Keratinocyte (primary cell): Measurements from ENCODE around the gene TCF7L2. TPM values are rescaled to one million over a fixed set of nuclear protein-coding genes. Genes with fewer than 3 reads are reported as not detected.

Experiments used
- DNase-seq: peaks from one replicate; pipeline ENCODE4 v3.0.0-alpha.2; 2011; ENCODE audit warnings: low read depth, missing footprints, low spot score
- FAIRE-seq: peaks from 2 replicates; lab custom pipeline; 2011; peaks lifted over from hg19 to GRCh38; lab: Jason Lieb, UNC
- H2AFZ ChIP-seq: 2 replicates; pipeline ENCODE4 v1.6.0; 2012; ENCODE audit warnings: low read length, control low read depth, inconsistent platforms; ENCODE audit not compliant: control insufficient read depth
- H3K27ac ChIP-seq: 2 replicates; pipeline ENCODE4 v1.5.1; 2011; ENCODE audit warnings: low read length; ENCODE audit not compliant: control insufficient read depth, insufficient read depth
- H3K27me3 ChIP-seq: 3 replicates; pipeline ENCODE4 v1.6.0; 2011; ENCODE audit warnings: low read length; ENCODE audit not compliant: control insufficient read depth, insufficient read depth; ENCODE audit errors: extremely low read depth
- H3K36me3 ChIP-seq, 2 experiments: 2 replicates in 1 of 2; 3 replicates in 1 of 2; pipeline ENCODE4 v1.5.1; 2011; ENCODE audit warnings: low read length in 2 of 2, mild to moderate bottlenecking in 1 of 2; ENCODE audit not compliant: control insufficient read depth in 2 of 2, insufficient read depth in 2 of 2; ENCODE audit errors: extremely low read depth in 1 of 2
- H3K4me1 ChIP-seq: 3 replicates; pipeline ENCODE4 v1.5.1; 2011; ENCODE audit warnings: low read length; ENCODE audit not compliant: control insufficient read depth, insufficient read depth; ENCODE audit errors: extremely low read depth
- H3K4me2 ChIP-seq: 3 replicates; pipeline ENCODE4 v1.6.0; 2011; ENCODE audit warnings: low read depth, low read length; ENCODE audit not compliant: control insufficient read depth, insufficient read depth; ENCODE audit errors: extremely low read depth
- H3K4me3 ChIP-seq, 3 experiments: fragments of 200-600 bp in 1 of 3; sonication (generic) in 1 of 3; 2 replicates in 2 of 3; 3 replicates in 1 of 3; pipeline ENCODE4 v1.5.1; 2011 to 2016; ENCODE audit warnings: low read length in 3 of 3, mild to moderate bottlenecking in 3 of 3, control low read depth in 2 of 3, inconsistent platforms in 1 of 3, low read depth in 1 of 3, mixed read lengths in 1 of 3, mixed run types in 1 of 3, moderate library complexity in 1 of 3; ENCODE audit not compliant: control insufficient read depth in 2 of 3, insufficient read depth in 2 of 3; ENCODE audit errors: extremely low read depth in 1 of 3
- H3K79me2 ChIP-seq: 2 replicates; pipeline ENCODE4 v1.6.0; 2012; ENCODE audit warnings: low read length; ENCODE audit not compliant: control insufficient read depth, insufficient read depth
- H3K9ac ChIP-seq: 3 replicates; pipeline ENCODE4 v1.6.0; 2011; ENCODE audit warnings: low read length; ENCODE audit not compliant: control insufficient read depth, insufficient read depth; ENCODE audit errors: extremely low read depth
- H3K9me1 ChIP-seq: 3 replicates; pipeline ENCODE4 v1.6.0; 2011; ENCODE audit warnings: low read length; ENCODE audit not compliant: control insufficient read depth, insufficient read depth; ENCODE audit errors: extremely low read depth
- H3K9me3 ChIP-seq: 2 replicates; pipeline ENCODE4 v1.5.1; 2012; ENCODE audit warnings: low read depth, low read length; ENCODE audit not compliant: control insufficient read depth
- H4K20me1 ChIP-seq: 3 replicates; pipeline ENCODE4 v1.6.0; 2011; ENCODE audit warnings: low read length; ENCODE audit not compliant: control insufficient read depth, insufficient read depth; ENCODE audit errors: extremely low read depth
- EZH2 ChIP-seq: IDR thresholded peaks from one replicate; pipeline ENCODE4 v1.6.1; 2012; ENCODE audit warnings: inconsistent platforms, mild to moderate bottlenecking, low read length, moderate library complexity
- dilution Hi-C: fragments of 300-500 bp; cut with MboI; formaldehyde crosslinking; loops from one replicate; pipeline ENCODE4 v1.7.0; 2020; ENCODE audit warnings: low sequenced_read_pairs; ENCODE audit not compliant: extremely low pct_ligation_motif_present
- polyA plus RNA-seq, 5 experiments: library from polyadenylated mRNA; depleted of rRNA in 3 of 5; stranded (reverse) in 3 of 5; stranded (forward) in 1 of 5; unstranded in 1 of 5; fragments of >200 nt; gene quantifications; 1 replicate in 1 of 5; 2 replicates in 3 of 5; 3 replicates in 1 of 5; pipeline versions ENCODE4 v1.2.1 to v1.2.3, GENCODE V29; 2011 to 2012; ENCODE audit warnings: missing spikeins in 2 of 5, low read depth in 1 of 5, low replicate concordance in 1 of 5
- TF ChIP-seq, protein P1 (sequence below), 3 experiments: IDR thresholded peaks in 1 of 3; conservative IDR thresholded peaks in 1 of 3; optimal IDR thresholded peaks in 1 of 3; 2 replicates in 2 of 3; 3 replicates in 1 of 3; pipeline versions ENCODE3 to v1.5.1; 2011; ENCODE audit warnings: low read length in 3 of 3, mild to moderate bottlenecking in 3 of 3, moderate library complexity in 2 of 3, control low read depth in 1 of 3, inconsistent platforms in 1 of 3; ENCODE audit not compliant: insufficient read depth in 2 of 3; ENCODE audit errors: extremely low read depth in 1 of 3

The TCF7L2 gene
- polyA plus RNA-seq, 1 donor (not counting 4 experiments of a cell fraction or from before 2014, with no cell fraction given): 2.5 TPM

DNA sequence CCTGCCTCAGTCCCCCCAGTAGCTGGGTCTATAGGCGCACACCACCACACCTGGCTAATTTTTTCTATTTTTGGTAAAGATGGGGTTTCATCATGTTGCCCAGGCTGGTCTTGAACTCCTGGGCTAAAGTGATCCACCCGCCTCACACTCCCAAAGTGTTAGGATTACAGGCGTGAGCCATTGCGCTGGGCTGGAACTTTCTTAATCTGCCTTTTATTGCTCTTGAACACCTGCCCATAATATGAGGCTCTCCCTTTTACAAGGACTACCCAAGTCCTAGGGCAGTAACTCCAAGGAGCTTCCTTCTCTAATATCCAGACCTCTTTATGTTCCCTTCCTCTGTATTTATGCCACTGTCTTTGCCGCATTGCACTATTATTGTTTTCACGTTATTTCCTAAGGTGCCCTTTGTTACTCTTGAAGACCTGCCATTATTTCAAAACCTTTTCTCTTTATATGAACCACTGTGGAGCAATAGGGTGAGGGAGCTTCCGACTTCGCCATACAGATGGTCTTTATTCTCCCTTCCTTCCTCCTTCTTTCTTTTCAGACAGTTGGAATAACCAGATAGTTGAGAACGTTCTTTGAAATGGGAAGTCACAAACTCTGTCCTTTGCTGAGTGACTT lies 36.3 kb upstream of the TCF7L2 start:
- Histone ChIP-seq H4K20me1 (no peaks in the 10 kb centered on the region), H3K4me2 (no peak overlapping the region), H3K9me3 (no peaks in the 10 kb centered on the region), H3K27me3 (no peaks in the 10 kb centered on the region), H2AFZ (no peak overlapping the region), H3K27ac (no peak overlapping the region), H3K9ac (no peak overlapping the region), H3K36me3 (no peaks in the 10 kb centered on the region), H3K9me1 (no peaks in the 10 kb centered on the region), H3K79me2 (no peaks in the 10 kb centered on the region), H3K4me1 (peaks cover 10% of the 10 kb centered on the region), H3K4me3 (no peak overlapping the region)
- TF ChIP-seq, protein P1, sequence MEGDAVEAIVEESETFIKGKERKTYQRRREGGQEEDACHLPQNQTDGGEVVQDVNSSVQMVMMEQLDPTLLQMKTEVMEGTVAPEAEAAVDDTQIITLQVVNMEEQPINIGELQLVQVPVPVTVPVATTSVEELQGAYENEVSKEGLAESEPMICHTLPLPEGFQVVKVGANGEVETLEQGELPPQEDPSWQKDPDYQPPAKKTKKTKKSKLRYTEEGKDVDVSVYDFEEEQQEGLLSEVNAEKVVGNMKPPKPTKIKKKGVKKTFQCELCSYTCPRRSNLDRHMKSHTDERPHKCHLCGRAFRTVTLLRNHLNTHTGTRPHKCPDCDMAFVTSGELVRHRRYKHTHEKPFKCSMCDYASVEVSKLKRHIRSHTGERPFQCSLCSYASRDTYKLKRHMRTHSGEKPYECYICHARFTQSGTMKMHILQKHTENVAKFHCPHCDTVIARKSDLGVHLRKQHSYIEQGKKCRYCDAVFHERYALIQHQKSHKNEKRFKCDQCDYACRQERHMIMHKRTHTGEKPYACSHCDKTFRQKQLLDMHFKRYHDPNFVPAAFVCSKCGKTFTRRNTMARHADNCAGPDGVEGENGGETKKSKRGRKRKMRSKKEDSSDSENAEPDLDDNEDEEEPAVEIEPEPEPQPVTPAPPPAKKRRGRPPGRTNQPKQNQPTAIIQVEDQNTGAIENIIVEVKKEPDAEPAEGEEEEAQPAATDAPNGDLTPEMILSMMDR (optimal IDR thresholded peaks at IDR 0.05 in 1 of 3, IDR thresholded peaks at IDR 0.05 in 1 of 3, conservative IDR thresholded peaks at IDR 0.05 in 1 of 3; ENCODE audit: extremely low read depth in 1 of 3, insufficient read depth in 2 of 3, low read length in 3 of 3): no peak
- TF ChIP-seq EZH2: no peak
- no peak for FAIRE-seq
- dilution Hi-C loops: no loop called here
- no peak for DNase-seq

DNA sequence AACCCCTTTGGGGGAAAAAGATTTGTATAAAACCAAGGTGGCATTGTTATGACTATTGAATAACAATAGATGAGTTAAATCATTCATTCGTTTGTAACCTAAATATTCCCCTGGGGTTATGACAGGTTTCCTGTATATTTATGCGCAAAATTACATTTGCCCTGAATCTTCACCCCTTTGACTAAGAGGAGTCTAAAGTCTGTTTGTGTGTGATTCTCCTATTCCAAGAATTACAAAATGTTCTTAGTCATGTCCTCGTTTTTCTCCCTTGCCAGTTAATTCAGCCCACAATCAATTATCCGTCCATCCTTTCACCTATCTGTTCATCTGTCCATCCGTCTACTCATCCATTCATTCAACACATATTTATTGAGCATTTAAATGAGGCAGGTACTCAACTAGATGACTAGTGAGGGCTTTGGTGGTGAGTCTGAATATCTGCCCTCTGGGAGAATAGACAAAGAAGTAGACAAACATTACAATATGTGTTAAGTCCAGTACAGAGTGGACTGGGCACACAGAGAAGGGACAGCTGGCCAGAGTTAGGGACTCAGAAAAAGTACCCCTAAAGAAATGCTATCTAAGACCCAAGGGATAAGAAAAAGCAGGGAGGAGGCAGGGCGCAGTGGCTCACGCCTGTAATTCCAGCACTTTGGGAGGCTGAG lies 35.6 kb upstream of the TCF7L2 start:
- dilution Hi-C loops: no loop called here
- Histone ChIP-seq H2AFZ (no peak overlapping the region), H3K4me1 (peaks cover 13% of the 10 kb centered on the region), H3K9ac (no peak overlapping the region), H3K4me2 (no peak overlapping the region), H3K27ac (no peak overlapping the region), H3K27me3 (no peaks in the 10 kb centered on the region), H4K20me1 (no peaks in the 10 kb centered on the region), H3K9me3 (no peaks in the 10 kb centered on the region), H3K9me1 (no peaks in the 10 kb centered on the region), H3K79me2 (no peaks in the 10 kb centered on the region), H3K4me3 (no peak overlapping the region), H3K36me3 (no peaks in the 10 kb centered on the region)
- FAIRE-seq: no peak
- no peak for DNase-seq
- TF ChIP-seq, protein P1 (optimal IDR thresholded peaks at IDR 0.05 in 1 of 3, IDR thresholded peaks at IDR 0.05 in 1 of 3, conservative IDR thresholded peaks at IDR 0.05 in 1 of 3; ENCODE audit: extremely low read depth in 1 of 3, insufficient read depth in 2 of 3, low read length in 3 of 3): no peak
- no peak for TF ChIP-seq EZH2
